Endothelial cell (in vitro differentiated cells): ENCODE data around the gene FBH1. TPM values are rescaled to one million over a fixed set of nuclear protein-coding genes. Genes with fewer than 3 reads are reported as not detected.

Experiments used
- DNase-seq: peaks from one replicate; pipeline ENCODE4 v3.0.0; 2021; ENCODE audit warnings: low spot score
- H3K27ac Mint-ChIP-seq: one replicate; pipeline ENCODE4 v1.8.0; 2021; ENCODE audit warnings: mixed read lengths, inconsistent platforms; ENCODE audit not compliant: unreplicated experiment
- H3K27me3 Mint-ChIP-seq: one replicate; pipeline ENCODE4 v1.8.0; 2021; ENCODE audit warnings: mild to moderate bottlenecking, moderate library complexity, mixed read lengths, inconsistent platforms; ENCODE audit not compliant: unreplicated experiment
- H3K36me3 Mint-ChIP-seq: one replicate; pipeline ENCODE4 v1.8.0; 2021; ENCODE audit warnings: mild to moderate bottlenecking, low read depth, mixed read lengths, inconsistent platforms; ENCODE audit not compliant: unreplicated experiment
- H3K4me1 Mint-ChIP-seq: one replicate; pipeline ENCODE4 v1.8.0; 2021; ENCODE audit warnings: mild to moderate bottlenecking, mixed read lengths, inconsistent platforms; ENCODE audit not compliant: unreplicated experiment
- H3K4me3 Mint-ChIP-seq: one replicate; pipeline ENCODE4 v1.8.0; 2021; ENCODE audit warnings: mild to moderate bottlenecking, mixed read lengths, inconsistent platforms; ENCODE audit not compliant: unreplicated experiment
- H3K9me3 Mint-ChIP-seq: one replicate; pipeline ENCODE4 v1.8.0; 2021; ENCODE audit warnings: mixed read lengths, inconsistent platforms; ENCODE audit not compliant: unreplicated experiment
- total RNA-seq: library from RNA; stranded (reverse); fragmentation: NEBNext Ultra II Directional; extraction: Animal tissue kit (Norgen Biotek cat#: 25700); gene quantifications from one replicate; pipeline ENCODE4 v1.2.1, GENCODE V29; 2021; ENCODE audit not compliant: unreplicated experiment
- TF ChIP-seq, protein P1 (sequence below): fragments of 200-600 bp; sonication (generic); IDR thresholded peaks from one replicate; pipeline ENCODE4 v1.5.0; 2021; ENCODE audit warnings: antibody characterized with exemption; ENCODE audit not compliant: unreplicated experiment

The FBH1 gene
- total RNA-seq, 1 donor from 2014 or later = 95.2 TPM

DNA sequence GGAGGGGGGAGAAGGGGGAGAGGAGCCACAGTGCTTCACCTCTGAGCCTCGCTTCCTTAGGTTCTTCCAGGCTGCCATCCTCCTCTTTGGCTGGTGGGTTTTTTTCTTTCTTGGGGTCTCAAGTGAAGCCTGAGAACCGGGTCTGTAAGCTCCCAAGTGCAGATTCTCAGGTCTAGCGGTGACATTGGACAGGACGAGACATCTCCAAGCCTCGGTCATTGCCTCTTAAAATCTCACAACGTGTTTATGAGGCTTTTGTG, 88.1 kb downstream of the FBH1 start:
- peaks cover 3% of the 10 kb centered on the region for H3K36me3 Mint-ChIP-seq
- H3K9me3 Mint-ChIP-seq = no peaks in the 10 kb centered on the region
- TF ChIP-seq, protein P1, sequence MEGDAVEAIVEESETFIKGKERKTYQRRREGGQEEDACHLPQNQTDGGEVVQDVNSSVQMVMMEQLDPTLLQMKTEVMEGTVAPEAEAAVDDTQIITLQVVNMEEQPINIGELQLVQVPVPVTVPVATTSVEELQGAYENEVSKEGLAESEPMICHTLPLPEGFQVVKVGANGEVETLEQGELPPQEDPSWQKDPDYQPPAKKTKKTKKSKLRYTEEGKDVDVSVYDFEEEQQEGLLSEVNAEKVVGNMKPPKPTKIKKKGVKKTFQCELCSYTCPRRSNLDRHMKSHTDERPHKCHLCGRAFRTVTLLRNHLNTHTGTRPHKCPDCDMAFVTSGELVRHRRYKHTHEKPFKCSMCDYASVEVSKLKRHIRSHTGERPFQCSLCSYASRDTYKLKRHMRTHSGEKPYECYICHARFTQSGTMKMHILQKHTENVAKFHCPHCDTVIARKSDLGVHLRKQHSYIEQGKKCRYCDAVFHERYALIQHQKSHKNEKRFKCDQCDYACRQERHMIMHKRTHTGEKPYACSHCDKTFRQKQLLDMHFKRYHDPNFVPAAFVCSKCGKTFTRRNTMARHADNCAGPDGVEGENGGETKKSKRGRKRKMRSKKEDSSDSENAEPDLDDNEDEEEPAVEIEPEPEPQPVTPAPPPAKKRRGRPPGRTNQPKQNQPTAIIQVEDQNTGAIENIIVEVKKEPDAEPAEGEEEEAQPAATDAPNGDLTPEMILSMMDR = no peak
- peaks cover 8% of the 10 kb centered on the region for H3K4me1 Mint-ChIP-seq
- peaks cover 10% of the 10 kb centered on the region for H3K27me3 Mint-ChIP-seq
- peak overlapping the region; percentile 42 for H3K27ac Mint-ChIP-seq
- H3K4me3 Mint-ChIP-seq = peak overlapping the region; percentile 92
- no peak for DNase-seq

DNA sequence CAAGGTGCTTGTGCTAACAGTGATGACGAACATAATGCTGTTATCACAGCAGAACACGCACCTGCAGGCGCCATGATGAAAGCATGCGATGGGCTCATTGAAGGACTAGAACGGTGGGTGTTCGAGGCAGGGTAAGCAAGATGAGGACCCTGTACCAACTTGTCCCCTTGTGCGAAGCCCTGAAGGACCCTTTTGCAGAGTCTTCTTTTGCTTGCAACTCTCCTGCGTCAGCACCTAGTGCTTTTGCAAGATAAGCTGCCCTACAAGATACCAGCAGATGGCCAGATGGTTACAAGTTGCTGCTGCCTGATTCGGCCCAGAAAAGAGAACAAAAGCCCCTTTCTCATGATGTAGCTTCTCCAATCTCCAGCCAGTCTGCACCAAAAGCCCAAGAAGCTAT, 91.5 kb downstream of the FBH1 start:
- peaks cover 3% of the 10 kb centered on the region for H3K36me3 Mint-ChIP-seq
- peaks cover 4% of the 10 kb centered on the region for H3K27me3 Mint-ChIP-seq
- peaks cover 6% of the 10 kb centered on the region for H3K4me1 Mint-ChIP-seq
- H3K9me3 Mint-ChIP-seq = no peaks in the 10 kb centered on the region
- TF ChIP-seq, protein P1 = no peak
- no peak overlapping the region for H3K4me3 Mint-ChIP-seq
- DNase-seq = no peak
- H3K27ac Mint-ChIP-seq = no peak overlapping the region

DNA sequence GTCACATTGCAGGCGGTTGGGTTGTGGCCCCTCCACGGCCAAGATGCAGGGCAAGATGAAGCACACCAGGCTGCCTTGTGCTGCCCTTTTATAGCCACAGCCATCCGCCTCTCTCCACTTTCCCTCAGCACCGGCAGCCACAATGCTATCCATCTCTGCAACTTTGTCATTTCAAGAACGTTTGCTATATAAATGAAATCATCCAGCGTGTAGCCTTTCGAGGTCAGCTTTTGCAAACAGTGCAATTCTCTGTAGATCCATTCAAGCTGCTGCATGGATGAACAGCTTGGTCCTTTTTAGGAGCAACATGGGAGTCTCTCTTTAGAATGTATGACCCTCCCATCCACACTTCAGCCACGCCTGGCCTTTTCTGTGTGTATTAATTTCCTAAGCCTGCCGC, 93.7 kb downstream of the FBH1 start:
- TF ChIP-seq, protein P1 = no peak
- no peak for DNase-seq
- no peaks in the 10 kb centered on the region for H3K27me3 Mint-ChIP-seq
- H3K9me3 Mint-ChIP-seq = no peaks in the 10 kb centered on the region
- H3K27ac Mint-ChIP-seq = no peak overlapping the region
- no peaks in the 10 kb centered on the region for H3K36me3 Mint-ChIP-seq
- H3K4me1 Mint-ChIP-seq = no peaks in the 10 kb centered on the region
- H3K4me3 Mint-ChIP-seq = no peak overlapping the region

DNA sequence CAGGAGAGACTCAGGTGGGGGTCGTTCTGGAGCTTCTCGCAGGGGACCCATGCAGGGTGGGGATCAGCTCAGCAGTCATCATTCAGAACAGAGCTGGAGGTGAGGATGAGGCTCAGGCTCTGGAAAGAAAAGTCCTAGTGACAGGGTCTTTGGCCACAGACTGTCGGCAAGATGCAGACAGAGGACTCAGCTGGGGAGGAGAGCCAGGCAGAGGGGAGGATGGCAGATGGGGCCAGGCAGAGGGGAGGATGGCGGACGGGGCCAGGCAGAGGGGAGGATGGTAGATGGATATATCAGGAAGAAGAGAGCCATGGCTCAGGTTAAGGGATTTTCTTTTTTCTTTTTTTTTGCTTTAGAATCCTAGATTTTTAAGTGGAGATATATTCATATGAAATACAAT, 95.0 kb downstream of the FBH1 start:
- H3K9me3 Mint-ChIP-seq = no peaks in the 10 kb centered on the region
- TF ChIP-seq, protein P1 = no peak

More for the DNA sequence above, 95.0 kb downstream of the FBH1 start:
- Mint-ChIP-seq H3K27me3 (no peaks in the 10 kb centered on the region), H3K4me1 (no peaks in the 10 kb centered on the region), H3K27ac (no peak overlapping the region), H3K4me3 (no peak overlapping the region), H3K36me3 (no peaks in the 10 kb centered on the region)
- no peak for DNase-seq

Other genes with a start within 250 kb of the FBH1 start
- 22.5 TPM for gene ASB13, start 223.6 kb upstream of the FBH1 start, total RNA-seq
- gene TASOR2, start 205.4 kb upstream of the FBH1 start, total RNA-seq = 49.1 TPM
- gene GDI2, start 76.8 kb upstream of the FBH1 start, total RNA-seq = 320 TPM
- 6.6 TPM for gene ANKRD16, start 350 bp upstream of the FBH1 start, total RNA-seq
- gene IL15RA, start 87.3 kb downstream of the FBH1 start, total RNA-seq = 0.97 TPM
- not detected for gene IL2RA, start 172.1 kb downstream of the FBH1 start, total RNA-seq
- 113 TPM for gene RBM17, start 198.8 kb downstream of the FBH1 start, total RNA-seq